ENCODE data around the gene PADI4.
"Not testable (repeated sequence)": the region's sequence is repeated elsewhere in the genome, so short reads cannot be mapped to it uniquely, and the experiment has no call there.

GRCh38 chr1:17407786-17408514 is 100.0 kb downstream of the PADI4 start:
- TF ChIP-seq POLR2A (IDR thresholded peaks at IDR 0.05; ENCODE audit: low read depth, low read length): not testable (repeated sequence)
- TF ChIP-seq POLR2AphosphoS5 (IDR thresholded peaks at IDR 0.05; ENCODE audit: low read depth, low read length): 0 out of 2 replicates have a peak, but pooled peaks have one; percentile 32
